ENCODE results near the gene FAAP20.

The FAAP20 gene

GRCh38 chr1:2179283-2180013 lies 15.1 kb downstream of the FAAP20 start:
- Histone ChIP-seq H3K4me3 (ENCODE audit: low read length) (no peak overlapping the region), H2AFZ (ENCODE audit: low read depth, low read length) (no peak overlapping the region), H3K36me3 (ENCODE audit: insufficient read depth, low read length) (no peaks in the 10 kb centered on the region), H3K9me3 (ENCODE audit: low read length) (no peaks in the 10 kb centered on the region), H3K27me3 (ENCODE audit: insufficient read depth, low read length) (no peaks in the 10 kb centered on the region), H3K4me1 (ENCODE audit: insufficient read depth, low read length) (no peaks in the 10 kb centered on the region)

GRCh38 chr1:2178875-2179274 lies 15.7 kb downstream of the FAAP20 start:
- H3K36me3 ChIP-seq (ENCODE audit: insufficient read depth, low read length), result no peaks in the 10 kb centered on the region
- no peaks in the 10 kb centered on the region for H3K27me3 ChIP-seq (ENCODE audit: insufficient read depth, low read length)
- H3K9me3 ChIP-seq (ENCODE audit: low read length), result no peaks in the 10 kb centered on the region
- H3K4me3 ChIP-seq (ENCODE audit: low read length), result no peak overlapping the region
- no peaks in the 10 kb centered on the region for H3K4me1 ChIP-seq (ENCODE audit: insufficient read depth, low read length)
- H2AFZ ChIP-seq (ENCODE audit: low read depth, low read length), result no peak overlapping the region

- H2AFZ ChIP-seq (ENCODE audit: low read depth, low read length), result no peak overlapping the region
- H3K36me3 ChIP-seq (ENCODE audit: insufficient read depth, low read length), result no peaks in the 10 kb centered on the region
- H3K4me3 ChIP-seq (ENCODE audit: low read length), result no peak overlapping the region
- H3K9me3 ChIP-seq (ENCODE audit: low read length), result no peaks in the 10 kb centered on the region
- no peaks in the 10 kb centered on the region for H3K27me3 ChIP-seq (ENCODE audit: insufficient read depth, low read length)
- no peaks in the 10 kb centered on the region for H3K4me1 ChIP-seq (ENCODE audit: insufficient read depth, low read length)
Measured at GRCh38 chr1:2177946-2178538, 16.5 kb downstream of the FAAP20 start.

GRCh38 chr1:2177541-2177940 lies 17.0 kb downstream of the FAAP20 start:
- Histone ChIP-seq H3K36me3 (ENCODE audit: insufficient read depth, low read length) (no peaks in the 10 kb centered on the region), H3K9me3 (ENCODE audit: low read length) (no peaks in the 10 kb centered on the region), H3K4me3 (ENCODE audit: low read length) (no peak overlapping the region), H2AFZ (ENCODE audit: low read depth, low read length) (no peak overlapping the region), H3K4me1 (ENCODE audit: insufficient read depth, low read length) (no peaks in the 10 kb centered on the region), H3K27me3 (ENCODE audit: insufficient read depth, low read length) (no peaks in the 10 kb centered on the region)

- H2AFZ ChIP-seq (ENCODE audit: low read depth, low read length), result no peak overlapping the region
Measured at GRCh38 chr1:2176615-2177014, 18.0 kb downstream of the FAAP20 start.

GRCh38 chr1:2175681-2176454 lies 18.7 kb downstream of the FAAP20 start:
- no peaks in the 10 kb centered on the region for H3K9me3 ChIP-seq (ENCODE audit: low read length)
- H3K36me3 ChIP-seq (ENCODE audit: insufficient read depth, low read length), result no peaks in the 10 kb centered on the region
- no peaks in the 10 kb centered on the region for H3K4me1 ChIP-seq (ENCODE audit: insufficient read depth, low read length)
- no peaks in the 10 kb centered on the region for H3K27me3 ChIP-seq (ENCODE audit: insufficient read depth, low read length)
- H2AFZ ChIP-seq (ENCODE audit: low read depth, low read length), result no peak overlapping the region
- H3K4me3 ChIP-seq (ENCODE audit: low read length), result no peak overlapping the region

More at GRCh38 chr1:2176615-2177014, 18.0 kb downstream of the FAAP20 start:
- Histone ChIP-seq H3K4me3 (ENCODE audit: low read length) (no peak overlapping the region), H3K9me3 (ENCODE audit: low read length) (no peaks in the 10 kb centered on the region), H3K27me3 (ENCODE audit: insufficient read depth, low read length) (no peaks in the 10 kb centered on the region), H3K36me3 (ENCODE audit: insufficient read depth, low read length) (no peaks in the 10 kb centered on the region), H3K4me1 (ENCODE audit: insufficient read depth, low read length) (no peaks in the 10 kb centered on the region)

- Histone ChIP-seq H3K4me3 (ENCODE audit: low read length) (no peak overlapping the region), H3K4me1 (ENCODE audit: insufficient read depth, low read length) (no peaks in the 10 kb centered on the region), H2AFZ (ENCODE audit: low read depth, low read length) (no peak overlapping the region), H3K36me3 (ENCODE audit: insufficient read depth, low read length) (no peaks in the 10 kb centered on the region), H3K27me3 (ENCODE audit: insufficient read depth, low read length) (no peaks in the 10 kb centered on the region), H3K9me3 (ENCODE audit: low read length) (no peaks in the 10 kb centered on the region)
Measured at GRCh38 chr1:2175055-2175414, 19.5 kb downstream of the FAAP20 start.

GRCh38 chr1:2174348-2175054 lies 20.1 kb downstream of the FAAP20 start:
- Histone ChIP-seq H3K9me3 (ENCODE audit: low read length) (no peaks in the 10 kb centered on the region), H2AFZ (ENCODE audit: low read depth, low read length) (no peak overlapping the region), H3K4me3 (ENCODE audit: low read length) (no peak overlapping the region), H3K36me3 (ENCODE audit: insufficient read depth, low read length) (no peaks in the 10 kb centered on the region), H3K27me3 (ENCODE audit: insufficient read depth, low read length) (no peaks in the 10 kb centered on the region), H3K4me1 (ENCODE audit: insufficient read depth, low read length) (no peaks in the 10 kb centered on the region)

- Histone ChIP-seq H3K27me3 (ENCODE audit: insufficient read depth, low read length) (no peaks in the 10 kb centered on the region), H3K9me3 (ENCODE audit: low read length) (no peaks in the 10 kb centered on the region), H3K4me1 (ENCODE audit: insufficient read depth, low read length) (no peaks in the 10 kb centered on the region), H3K4me3 (ENCODE audit: low read length) (no peak overlapping the region), H3K36me3 (ENCODE audit: insufficient read depth, low read length) (no peaks in the 10 kb centered on the region), H2AFZ (ENCODE audit: low read depth, low read length) (no peak overlapping the region)
Measured at GRCh38 chr1:2173546-2174347, 20.8 kb downstream of the FAAP20 start.

- H3K36me3 ChIP-seq (ENCODE audit: insufficient read depth, low read length), result no peaks in the 10 kb centered on the region
- no peak overlapping the region for H3K4me3 ChIP-seq (ENCODE audit: low read length)
- no peaks in the 10 kb centered on the region for H3K27me3 ChIP-seq (ENCODE audit: insufficient read depth, low read length)
- H3K9me3 ChIP-seq (ENCODE audit: low read length), result no peaks in the 10 kb centered on the region
- no peak overlapping the region for H2AFZ ChIP-seq (ENCODE audit: low read depth, low read length)
- no peaks in the 10 kb centered on the region for H3K4me1 ChIP-seq (ENCODE audit: insufficient read depth, low read length)
Measured at GRCh38 chr1:2172551-2173146, 21.9 kb downstream of the FAAP20 start.

- H3K27me3 ChIP-seq (ENCODE audit: insufficient read depth, low read length), result no peaks in the 10 kb centered on the region
- H3K36me3 ChIP-seq (ENCODE audit: insufficient read depth, low read length), result no peaks in the 10 kb centered on the region
- no peaks in the 10 kb centered on the region for H3K4me1 ChIP-seq (ENCODE audit: insufficient read depth, low read length)
- H3K9me3 ChIP-seq (ENCODE audit: low read length), result no peaks in the 10 kb centered on the region
- no peak overlapping the region for H3K4me3 ChIP-seq (ENCODE audit: low read length)
- no peak overlapping the region for H2AFZ ChIP-seq (ENCODE audit: low read depth, low read length)
Measured at GRCh38 chr1:2172012-2172411, 22.6 kb downstream of the FAAP20 start.

GRCh38 chr1:2170211-2170610 lies 24.4 kb downstream of the FAAP20 start:
- Histone ChIP-seq H2AFZ (ENCODE audit: low read depth, low read length) (no peak overlapping the region), H3K27me3 (ENCODE audit: insufficient read depth, low read length) (no peaks in the 10 kb centered on the region), H3K4me1 (ENCODE audit: insufficient read depth, low read length) (no peaks in the 10 kb centered on the region), H3K4me3 (ENCODE audit: low read length) (no peak overlapping the region), H3K9me3 (ENCODE audit: low read length) (peaks cover 2% of the 10 kb centered on the region), H3K36me3 (ENCODE audit: insufficient read depth, low read length) (no peaks in the 10 kb centered on the region)

Measured in neuron (in vitro differentiated cells).